Measurements from ENCODE around the gene SLC41A3.
"Not testable (repeated sequence)": the region's sequence is repeated elsewhere in the genome, so short reads cannot be mapped to it uniquely, and the experiment has no call there.

The SLC41A3 gene

GRCh38 chr3:125975245-125976002 is 108.5 kb downstream of the SLC41A3 start:
- DNase-seq, result not testable (repeated sequence)

GRCh38 chr3:125971997-125972944 is 111.7 kb downstream of the SLC41A3 start:
- not testable (repeated sequence) for DNase-seq

GRCh38 chr3:125968701-125969592 is 115.0 kb downstream of the SLC41A3 start, which contains the start of gene ROPN1B:
ROPN1B (plus strand) TSS chr3:125969178; CDS start chr3:125972055, 2,877 bp downstream.
- not testable (repeated sequence) for DNase-seq

- DNase-seq, result not testable (repeated sequence)
Measured at GRCh38 chr3:125968121-125968520, 115.8 kb downstream of the SLC41A3 start.

- no peak for DNase-seq
Measured at GRCh38 chr3:125967156-125967555, 116.8 kb downstream of the SLC41A3 start.

GRCh38 chr3:125965505-125965904 is 118.4 kb downstream of the SLC41A3 start:
- DNase-seq, result no peak

- DNase-seq, result not testable (repeated sequence)
Measured at GRCh38 chr3:125963834-125964233, 120.1 kb downstream of the SLC41A3 start.

- DNase-seq, result no peak
Measured at GRCh38 chr3:125961289-125961589, 122.7 kb downstream of the SLC41A3 start.

- DNase-seq, result no peak
Measured at GRCh38 chr3:125960456-125961288, 123.3 kb downstream of the SLC41A3 start.

GRCh38 chr3:125960066-125960424 is 123.9 kb downstream of the SLC41A3 start:
- no peak for DNase-seq

GRCh38 chr3:125959317-125960065 is 124.4 kb downstream of the SLC41A3 start:
- no peak for DNase-seq

- no peak for DNase-seq
Measured at GRCh38 chr3:125958511-125959316, 125.2 kb downstream of the SLC41A3 start.

GRCh38 chr3:125957674-125958510 is 126.0 kb downstream of the SLC41A3 start:
- DNase-seq, result no peak

- not testable (repeated sequence) for DNase-seq
Measured at GRCh38 chr3:125957020-125957419, 126.9 kb downstream of the SLC41A3 start.

Data from effector CD4-positive, alpha-beta T cell (primary cell).